Endodermal cell (in vitro differentiated cells): ENCODE results near the gene GADD45G. TPM values are rescaled to one million over a fixed set of nuclear protein-coding genes. Genes with fewer than 3 reads are reported as not detected.

Experiments
- DNase-seq: peaks from one replicate; pipeline ENCODE4 v3.0.0-alpha.2; 2017
- H3K27ac ChIP-seq: 2 replicates; pipeline ENCODE4 v1.5.1; 2013; ENCODE audit warnings: mild to moderate bottlenecking, low read depth, low read length, moderate library complexity
- H3K27me3 ChIP-seq: 2 replicates; pipeline ENCODE4 v1.6.1; 2013; ENCODE audit warnings: mild to moderate bottlenecking, low read length, moderate library complexity; ENCODE audit not compliant: insufficient read depth, control insufficient read depth, poor library complexity, severe bottlenecking
- H3K36me3 ChIP-seq: 2 replicates; pipeline ENCODE4 v1.7.0; 2013; ENCODE audit warnings: mild to moderate bottlenecking, low read length, moderate library complexity; ENCODE audit not compliant: control insufficient read depth, insufficient read depth
- H3K4me1 ChIP-seq: one replicate; pipeline ENCODE4 v1.7.0; 2013; ENCODE audit warnings: low read length; ENCODE audit not compliant: control insufficient read depth, insufficient read depth
- H3K4me3 ChIP-seq: 2 replicates; pipeline ENCODE4 v1.5.1; 2013; ENCODE audit warnings: mild to moderate bottlenecking, low read length, moderate library complexity
- H3K9ac ChIP-seq: 2 replicates; pipeline ENCODE4 v1.6.1; 2013; ENCODE audit warnings: mild to moderate bottlenecking, low read length, moderate library complexity; ENCODE audit not compliant: poor library complexity, severe bottlenecking; ENCODE audit errors: extremely low read depth
- H3K9me3 ChIP-seq: 2 replicates; pipeline ENCODE4 v1.6.1; 2013; ENCODE audit warnings: mild to moderate bottlenecking, low read length, moderate library complexity; ENCODE audit not compliant: control insufficient read depth
- H3K27ac Mint-ChIP-seq: 2 replicates; pipeline ENCODE4 v1.8.0; 2020; ENCODE audit warnings: mixed read lengths
- H3K27me3 Mint-ChIP-seq: 2 replicates; pipeline ENCODE4 v1.8.0; 2021; ENCODE audit warnings: mild to moderate bottlenecking, mixed read lengths; ENCODE audit not compliant: insufficient read depth
- H3K36me3 Mint-ChIP-seq: 2 replicates; pipeline ENCODE4 v1.8.0; 2020; ENCODE audit warnings: low read depth, mixed read lengths
- H3K4me1 Mint-ChIP-seq: 2 replicates; pipeline ENCODE4 v1.8.0; 2020; ENCODE audit warnings: mixed read lengths
- H3K4me3 Mint-ChIP-seq: 2 replicates; pipeline ENCODE4 v1.8.0; 2020; ENCODE audit warnings: mild to moderate bottlenecking, moderate library complexity, mixed read lengths
- H3K9me3 Mint-ChIP-seq: 2 replicates; pipeline ENCODE4 v1.8.0; 2020; ENCODE audit warnings: mild to moderate bottlenecking, mixed read lengths
- CTCF ChIP-seq: fragments of 200-600 bp; sonication (generic); conservative IDR thresholded peaks from 2 replicates; pipeline ENCODE4 v1.5.0; 2021; ENCODE audit warnings: antibody characterized with exemption, mild to moderate bottlenecking
- WGBS, 2 experiments: methylation state at CpG; one replicate each; pipeline versions ENCODE4 v1.1.5 to v1.1.7; 2013; ENCODE audit warnings: missing lambda C conversion rate in 2 of 2, mixed read lengths in 1 of 2; ENCODE audit not compliant: insufficient coverage in 1 of 2, insufficient read length in 1 of 2; 5-methylcytosine and 5-hydroxymethylcytosine counted together
- total RNA-seq, 2 donors: library from RNA; stranded (reverse); fragmentation: NEBNext Ultra II Directional in 1 of 2; extraction: Animal tissue kit (Norgen Biotek cat#: 25700) in 1 of 2; gene quantifications; 2 replicates in 1 of 2; 3 replicates in 1 of 2; pipeline ENCODE4 v1.2.1, GENCODE V29; 2021

Gene GADD45G
- total RNA-seq, 2 donors from 2014 or later = 5.1 to 9.6 TPM

- no peaks in the 10 kb centered on the region for H3K27me3 ChIP-seq
- Mint-ChIP-seq H3K27ac (no peak overlapping the region), H3K36me3 (no peaks in the 10 kb centered on the region), H3K27me3 (peaks cover 4% of the 10 kb centered on the region), H3K9me3 (peaks cover 11% of the 10 kb centered on the region), H3K4me3 (no peak overlapping the region), H3K4me1 (no peaks in the 10 kb centered on the region)
- H3K36me3 ChIP-seq = no peaks in the 10 kb centered on the region
- no peak for DNase-seq
- no peak overlapping the region for H3K4me3 ChIP-seq
- no peaks in the 10 kb centered on the region for H3K9me3 ChIP-seq
- WGBS, 2 experiments = 90 to 95% methylated on average over 8 to 12 of the region's 12 CpGs
- H3K4me1 ChIP-seq = no peaks in the 10 kb centered on the region
- TF ChIP-seq CTCF = no peak
- H3K9ac ChIP-seq = no peak overlapping the region
- H3K27ac ChIP-seq = no peak overlapping the region
Observed at GRCh38 chr9:89579741-89580385, 24.9 kb upstream of the GADD45G start.

- H3K4me1 Mint-ChIP-seq = no peaks in the 10 kb centered on the region
- H3K27me3 Mint-ChIP-seq = peaks cover 6% of the 10 kb centered on the region
- no peak for TF ChIP-seq CTCF
- Histone ChIP-seq H3K4me1 (no peaks in the 10 kb centered on the region), H3K4me3 (no peak overlapping the region), H3K27me3 (no peaks in the 10 kb centered on the region), H3K9ac (no peak overlapping the region), H3K36me3 (no peaks in the 10 kb centered on the region), H3K27ac (no peak overlapping the region), H3K9me3 (no peaks in the 10 kb centered on the region)
- H3K36me3 Mint-ChIP-seq = no peaks in the 10 kb centered on the region
- DNase-seq = no peak
- H3K27ac Mint-ChIP-seq = no peak overlapping the region
- H3K9me3 Mint-ChIP-seq = peaks cover 11% of the 10 kb centered on the region
- 83% methylated on average over 1 of the region's 1 CpG; no CpG with 5 or more reads in 1 of the 2 experiments for WGBS, 2 experiments
- H3K4me3 Mint-ChIP-seq = no peak overlapping the region
Observed at GRCh38 chr9:89586311-89586710, 18.5 kb upstream of the GADD45G start.

GRCh38 chr9:89588271-89588879 lies 16.4 kb upstream of the GADD45G start:
- Histone ChIP-seq H3K36me3 (no peaks in the 10 kb centered on the region), H3K9me3 (no peaks in the 10 kb centered on the region), H3K27me3 (no peaks in the 10 kb centered on the region), H3K9ac (no peak overlapping the region), H3K4me3 (no peak overlapping the region), H3K4me1 (no peaks in the 10 kb centered on the region), H3K27ac (no peak overlapping the region)
- 90 to 96% methylated on average over 4 to 6 of the region's 6 CpGs for WGBS, 2 experiments
- H3K9me3 Mint-ChIP-seq = peaks cover 11% of the 10 kb centered on the region
- no peak for DNase-seq
- no peak overlapping the region for H3K4me3 Mint-ChIP-seq
- H3K4me1 Mint-ChIP-seq = peaks cover 4% of the 10 kb centered on the region
- no peak for TF ChIP-seq CTCF
- peaks cover 6% of the 10 kb centered on the region for H3K27me3 Mint-ChIP-seq
- no peak overlapping the region for H3K27ac Mint-ChIP-seq
- no peaks in the 10 kb centered on the region for H3K36me3 Mint-ChIP-seq
